Peyer's patch (tissue), 4 donors: ENCODE measurements around the gene AGBL4.

Source experiments
- POLR2A ChIP-seq, 2 donors: fragments of 450-650 bp; IDR thresholded peaks; one replicate each; pipeline ENCODE4 v1.5.1; 2017; ENCODE audit warnings: antibody characterized with exemption in 2 of 2, mild to moderate bottlenecking in 2 of 2, moderate library complexity in 2 of 2
- TF ChIP-seq, protein P1 (sequence below), 6 experiments: fragments of 450-650 bp in 4 of 6; fragments of 200-600 bp in 2 of 6; sonication (generic) in 1 of 6; IDR thresholded peaks; one replicate each; pipeline ENCODE4 v1.5.1; 2017 to 2019; ENCODE audit warnings: antibody characterized with exemption in 6 of 6, mild to moderate bottlenecking in 3 of 6, moderate library complexity in 1 of 6

DNA sequence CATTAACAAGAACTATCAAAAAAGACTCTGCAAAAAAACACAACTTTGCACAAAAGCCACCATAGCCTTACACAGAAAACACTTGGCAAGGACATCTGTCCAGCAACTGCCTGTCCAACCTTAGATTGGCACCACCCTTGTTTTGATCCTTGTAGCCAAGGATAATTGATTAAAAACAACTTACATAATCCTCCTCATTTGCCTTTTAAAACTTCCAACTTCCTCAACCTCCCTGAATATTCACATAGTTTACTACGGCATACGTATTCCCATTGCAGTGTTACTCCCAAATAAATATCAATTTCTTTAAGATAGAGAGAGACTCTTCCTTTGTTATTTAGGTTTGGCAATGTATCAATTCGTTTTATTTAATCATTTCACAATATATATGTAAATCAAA lies 72.4 kb downstream of the AGBL4 start:
- TF ChIP-seq, protein P1, sequence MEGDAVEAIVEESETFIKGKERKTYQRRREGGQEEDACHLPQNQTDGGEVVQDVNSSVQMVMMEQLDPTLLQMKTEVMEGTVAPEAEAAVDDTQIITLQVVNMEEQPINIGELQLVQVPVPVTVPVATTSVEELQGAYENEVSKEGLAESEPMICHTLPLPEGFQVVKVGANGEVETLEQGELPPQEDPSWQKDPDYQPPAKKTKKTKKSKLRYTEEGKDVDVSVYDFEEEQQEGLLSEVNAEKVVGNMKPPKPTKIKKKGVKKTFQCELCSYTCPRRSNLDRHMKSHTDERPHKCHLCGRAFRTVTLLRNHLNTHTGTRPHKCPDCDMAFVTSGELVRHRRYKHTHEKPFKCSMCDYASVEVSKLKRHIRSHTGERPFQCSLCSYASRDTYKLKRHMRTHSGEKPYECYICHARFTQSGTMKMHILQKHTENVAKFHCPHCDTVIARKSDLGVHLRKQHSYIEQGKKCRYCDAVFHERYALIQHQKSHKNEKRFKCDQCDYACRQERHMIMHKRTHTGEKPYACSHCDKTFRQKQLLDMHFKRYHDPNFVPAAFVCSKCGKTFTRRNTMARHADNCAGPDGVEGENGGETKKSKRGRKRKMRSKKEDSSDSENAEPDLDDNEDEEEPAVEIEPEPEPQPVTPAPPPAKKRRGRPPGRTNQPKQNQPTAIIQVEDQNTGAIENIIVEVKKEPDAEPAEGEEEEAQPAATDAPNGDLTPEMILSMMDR (IDR thresholded peaks at IDR 0.05): no peak
- no peak for TF ChIP-seq POLR2A (IDR thresholded peaks at IDR 0.05)
